Activated naive CD8-positive, alpha-beta T cell treated with anti-CD3 and anti-CD28 coated beads, Interleukin-2, amount 50 U/mL, for 24 hours (primary cell): Measurements from ENCODE around the gene HOXA7.

ENCODE experiments used
- ATAC-seq: fragments of 150-1000 bp; cut with Tn5 transposase; one replicate; pipeline ENCODE4 v1.10.0; 2021
- DNase-seq: peaks from one replicate; pipeline ENCODE4 v3.0.0; 2021
- H3K27ac Mint-ChIP-seq: one replicate; pipeline ENCODE4 v1.8.0; 2021; ENCODE audit warnings: mild to moderate bottlenecking, mixed read lengths
- H3K27me3 Mint-ChIP-seq: one replicate; pipeline ENCODE4 v1.8.0; 2021; ENCODE audit warnings: mixed read lengths
- H3K36me3 Mint-ChIP-seq: one replicate; pipeline ENCODE4 v1.8.0; 2021; ENCODE audit warnings: low read depth, mixed read lengths
- H3K4me1 Mint-ChIP-seq: one replicate; pipeline ENCODE4 v1.8.0; 2021; ENCODE audit warnings: mixed read lengths
- H3K4me3 Mint-ChIP-seq: one replicate; pipeline ENCODE4 v1.8.0; 2021; ENCODE audit warnings: mild to moderate bottlenecking, moderate library complexity, mixed read lengths
- H3K9me3 Mint-ChIP-seq: one replicate; pipeline ENCODE4 v1.8.0; 2021; ENCODE audit warnings: mixed read lengths

Gene HOXA7

DNA sequence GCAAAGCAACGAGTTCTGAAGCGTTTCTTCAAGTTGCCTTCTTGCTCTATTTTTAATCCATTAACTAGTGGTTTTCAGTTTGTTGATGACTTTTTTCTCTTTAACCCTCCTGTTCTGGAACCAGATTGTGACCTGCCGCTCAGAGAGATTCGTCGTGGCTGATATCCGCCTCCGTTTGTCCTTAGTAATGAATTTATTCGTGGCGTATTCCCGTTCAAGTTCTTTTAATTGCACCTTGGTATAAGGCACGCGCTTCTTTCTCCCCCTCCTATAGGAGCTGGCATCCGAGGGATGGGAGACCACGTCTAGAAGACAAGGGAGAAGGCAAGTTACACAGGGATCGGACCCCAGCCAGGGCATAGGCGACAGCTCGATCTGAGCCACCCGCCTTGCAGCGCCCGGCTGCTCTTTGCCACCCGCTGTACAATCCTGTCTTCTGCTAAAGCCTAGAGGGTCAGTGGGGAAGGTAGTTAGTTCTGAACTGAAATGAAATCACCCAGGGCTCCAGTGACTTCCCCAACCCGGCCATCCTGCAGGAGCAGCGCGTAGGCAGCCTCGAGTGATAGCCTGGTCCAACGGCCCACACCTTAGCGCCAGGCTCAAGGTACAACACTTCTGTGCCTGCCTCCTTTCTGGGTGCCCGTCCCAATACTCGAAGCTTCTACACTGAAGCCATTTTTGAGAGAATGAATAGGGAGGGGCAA, 41.8 kb upstream of the HOXA7 start:
- Mint-ChIP-seq H3K27me3 (peaks cover 84% of the 10 kb centered on the region), H3K36me3 (no peaks in the 10 kb centered on the region), H3K9me3 (no peaks in the 10 kb centered on the region), H3K27ac (peak overlapping the region; percentile 25), H3K4me3 (no peak overlapping the region), H3K4me1 (peaks cover 37% of the 10 kb centered on the region)
- DNase-seq (no peak), ATAC-seq (no peak)

DNA sequence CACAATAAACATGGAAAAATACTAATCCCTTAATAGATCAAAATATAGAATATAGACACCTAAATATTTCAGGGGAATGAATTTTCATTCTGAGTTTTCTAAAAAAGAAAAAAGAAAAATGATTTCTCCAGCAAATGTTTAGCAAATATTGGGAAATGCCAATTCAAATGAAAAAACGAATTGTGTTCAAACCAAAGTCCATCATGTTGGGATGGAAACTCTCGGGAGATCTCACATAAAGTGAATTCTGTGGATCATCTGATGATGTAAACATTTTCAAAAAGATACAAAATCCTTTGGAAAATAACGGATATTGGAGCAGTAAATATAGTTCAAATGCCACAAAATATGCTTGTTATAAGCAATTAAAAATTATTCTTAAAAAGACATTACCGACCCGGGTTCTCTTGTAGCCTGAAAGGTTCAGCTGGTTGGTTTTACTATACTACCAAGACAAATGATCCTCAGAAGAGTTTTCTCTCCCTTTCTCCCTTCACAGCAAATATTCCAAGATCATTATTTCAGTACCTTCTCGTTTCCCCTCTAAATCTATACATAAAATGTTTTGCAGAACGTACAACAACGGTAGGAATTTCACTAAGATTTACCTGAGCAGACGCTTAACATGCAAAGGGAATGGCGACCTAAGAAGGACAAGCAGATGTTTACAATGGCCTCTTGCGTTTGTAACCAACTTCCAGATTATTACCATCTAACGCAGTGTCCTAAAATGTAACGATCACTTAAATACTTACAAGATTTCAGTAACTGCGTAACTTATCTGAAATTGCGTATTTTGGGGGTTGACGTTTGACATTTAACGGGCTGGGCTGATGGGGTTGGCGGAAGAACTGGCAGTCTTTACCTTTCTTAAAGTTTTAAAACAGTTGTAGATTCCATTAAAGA, 40.9 kb upstream of the HOXA7 start:
- H3K4me1 Mint-ChIP-seq = peaks cover 38% of the 10 kb centered on the region
- DNase-seq = no peak
- ATAC-seq = no peak
- peaks cover 81% of the 10 kb centered on the region for H3K27me3 Mint-ChIP-seq
- no peak overlapping the region for H3K27ac Mint-ChIP-seq
- no peak overlapping the region for H3K4me3 Mint-ChIP-seq
- H3K36me3 Mint-ChIP-seq = no peaks in the 10 kb centered on the region
- no peaks in the 10 kb centered on the region for H3K9me3 Mint-ChIP-seq

DNA sequence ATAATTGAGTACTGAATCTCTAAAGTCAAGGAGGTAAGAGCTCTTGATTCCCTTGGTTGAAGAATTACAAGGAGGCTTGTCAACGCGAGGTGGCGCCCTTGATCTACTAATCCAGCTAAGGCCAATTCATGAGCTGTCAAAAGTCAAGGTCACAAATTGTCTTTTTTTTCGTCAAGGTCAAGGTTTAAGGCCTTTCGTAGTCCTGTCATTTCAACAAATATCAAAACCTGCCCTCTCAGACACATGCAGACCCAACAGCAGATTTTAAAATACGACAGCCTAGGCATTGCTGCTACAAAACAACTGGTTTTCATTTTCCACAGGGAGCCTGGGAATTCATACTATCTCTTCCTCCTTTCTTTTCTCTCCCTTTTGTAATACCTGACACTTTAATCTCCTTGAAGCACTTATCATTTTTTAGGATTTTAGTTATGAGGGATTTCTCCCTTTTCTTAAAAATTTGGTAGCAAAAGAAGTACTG, 39.9 kb upstream of the HOXA7 start:
- DNase-seq (peak; percentile 82), ATAC-seq (no peak)
- no peak overlapping the region for H3K4me3 Mint-ChIP-seq
- H3K4me1 Mint-ChIP-seq = peaks cover 28% of the 10 kb centered on the region
- H3K36me3 Mint-ChIP-seq = no peaks in the 10 kb centered on the region
- H3K27ac Mint-ChIP-seq = no peak overlapping the region
- no peaks in the 10 kb centered on the region for H3K9me3 Mint-ChIP-seq
- H3K27me3 Mint-ChIP-seq = peaks cover 81% of the 10 kb centered on the region

DNA sequence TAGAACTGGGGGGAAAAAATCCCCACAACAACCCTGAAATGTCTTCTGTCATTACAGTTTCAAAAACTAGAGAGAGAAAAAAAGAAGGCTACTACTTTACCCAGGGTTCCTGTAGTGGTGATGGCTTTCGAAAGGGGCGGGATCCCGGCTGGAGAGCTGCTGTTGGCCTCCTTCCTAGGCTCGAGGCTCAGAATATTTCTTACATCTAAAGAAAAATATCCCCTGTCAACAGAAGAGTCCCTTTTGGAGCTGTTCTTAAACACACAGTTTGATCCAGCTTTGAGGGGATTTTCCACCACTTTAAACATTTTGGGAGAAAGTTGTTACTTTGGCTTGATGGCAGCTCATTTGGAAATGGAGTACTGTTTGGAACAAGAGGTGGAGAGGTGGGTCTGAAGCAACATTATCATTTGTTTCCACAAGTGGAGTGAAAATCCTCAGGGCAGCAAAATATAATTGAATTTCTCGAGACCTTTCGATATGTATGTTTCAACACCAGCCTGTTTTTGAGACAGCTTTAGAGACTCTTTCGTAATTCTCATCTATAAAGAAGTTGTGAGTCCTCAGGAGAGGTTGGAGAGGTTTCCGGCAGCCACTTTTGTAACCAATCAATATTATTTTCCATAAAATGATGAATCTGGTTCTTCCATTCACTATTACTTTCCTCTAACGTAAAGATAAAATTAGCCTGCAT, 38.4 kb upstream of the HOXA7 start:
- Mint-ChIP-seq H3K36me3 (no peaks in the 10 kb centered on the region), H3K27me3 (peaks cover 83% of the 10 kb centered on the region), H3K4me1 (peaks cover 17% of the 10 kb centered on the region), H3K27ac (no peak overlapping the region), H3K4me3 (no peak overlapping the region), H3K9me3 (no peaks in the 10 kb centered on the region)
- DNase-seq = no peak
- no peak for ATAC-seq

DNA sequence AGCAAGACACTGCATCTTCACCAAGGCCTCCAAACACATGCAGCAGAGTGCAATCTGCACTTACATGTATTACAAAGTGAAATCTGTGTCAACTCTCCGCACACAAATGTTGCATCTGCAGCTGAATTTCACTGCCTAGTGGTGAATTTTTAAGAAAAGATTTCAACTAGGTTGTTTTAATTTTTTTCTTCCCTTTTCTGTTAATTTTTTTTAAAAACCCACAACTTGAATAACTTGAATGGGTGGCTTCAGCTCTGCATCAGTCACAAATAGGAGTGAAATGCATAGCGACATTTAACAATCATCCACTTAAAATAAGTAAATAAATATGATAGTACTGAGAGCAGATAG, 37.5 kb upstream of the HOXA7 start:
- H3K4me3 Mint-ChIP-seq = no peak overlapping the region
- no peak overlapping the region for H3K27ac Mint-ChIP-seq
- H3K27me3 Mint-ChIP-seq = peaks cover 90% of the 10 kb centered on the region
- H3K4me1 Mint-ChIP-seq = peaks cover 15% of the 10 kb centered on the region
- ATAC-seq = no peak
- H3K36me3 Mint-ChIP-seq = no peaks in the 10 kb centered on the region
- no peak for DNase-seq
- no peaks in the 10 kb centered on the region for H3K9me3 Mint-ChIP-seq

DNA sequence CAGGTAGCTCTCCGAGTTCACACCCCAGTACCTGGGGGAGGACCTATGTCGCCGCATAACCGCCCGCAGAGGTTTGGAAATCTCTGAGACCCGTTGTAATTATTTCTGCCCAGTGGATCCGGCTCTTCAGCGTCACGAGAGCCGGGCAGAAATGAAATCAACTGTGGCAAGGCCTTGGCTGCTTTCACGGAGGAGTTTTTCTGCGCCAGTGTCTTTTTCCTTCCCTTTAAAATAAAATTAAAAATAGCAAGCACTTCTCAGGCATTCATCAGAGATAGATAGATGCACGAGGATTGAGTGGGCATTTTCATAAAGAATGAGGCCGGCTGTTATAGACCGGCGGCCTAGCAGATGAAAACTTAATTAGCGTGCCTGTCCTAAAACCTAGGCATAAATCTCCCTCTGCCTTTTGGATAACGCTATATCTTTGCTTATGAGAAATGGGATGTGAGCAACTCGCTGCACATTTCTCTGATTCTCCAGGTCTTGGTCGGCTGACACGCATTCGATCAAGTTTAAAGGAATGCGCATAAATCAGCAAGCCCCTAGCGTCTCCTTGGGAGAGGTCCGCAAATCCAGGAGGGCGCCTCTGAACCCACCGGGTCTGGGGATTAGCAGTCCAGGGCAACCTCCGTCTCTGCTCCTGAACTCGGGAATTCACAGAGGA, 37.0 kb upstream of the HOXA7 start:
- peaks cover 88% of the 10 kb centered on the region for H3K27me3 Mint-ChIP-seq
- peaks cover 16% of the 10 kb centered on the region for H3K4me1 Mint-ChIP-seq
- DNase-seq (no peak), ATAC-seq (no peak)
- H3K27ac Mint-ChIP-seq = peak overlapping the region; percentile 35
- H3K9me3 Mint-ChIP-seq = no peaks in the 10 kb centered on the region
- no peaks in the 10 kb centered on the region for H3K36me3 Mint-ChIP-seq
- peak overlapping the region; percentile 17 for H3K4me3 Mint-ChIP-seq

DNA sequence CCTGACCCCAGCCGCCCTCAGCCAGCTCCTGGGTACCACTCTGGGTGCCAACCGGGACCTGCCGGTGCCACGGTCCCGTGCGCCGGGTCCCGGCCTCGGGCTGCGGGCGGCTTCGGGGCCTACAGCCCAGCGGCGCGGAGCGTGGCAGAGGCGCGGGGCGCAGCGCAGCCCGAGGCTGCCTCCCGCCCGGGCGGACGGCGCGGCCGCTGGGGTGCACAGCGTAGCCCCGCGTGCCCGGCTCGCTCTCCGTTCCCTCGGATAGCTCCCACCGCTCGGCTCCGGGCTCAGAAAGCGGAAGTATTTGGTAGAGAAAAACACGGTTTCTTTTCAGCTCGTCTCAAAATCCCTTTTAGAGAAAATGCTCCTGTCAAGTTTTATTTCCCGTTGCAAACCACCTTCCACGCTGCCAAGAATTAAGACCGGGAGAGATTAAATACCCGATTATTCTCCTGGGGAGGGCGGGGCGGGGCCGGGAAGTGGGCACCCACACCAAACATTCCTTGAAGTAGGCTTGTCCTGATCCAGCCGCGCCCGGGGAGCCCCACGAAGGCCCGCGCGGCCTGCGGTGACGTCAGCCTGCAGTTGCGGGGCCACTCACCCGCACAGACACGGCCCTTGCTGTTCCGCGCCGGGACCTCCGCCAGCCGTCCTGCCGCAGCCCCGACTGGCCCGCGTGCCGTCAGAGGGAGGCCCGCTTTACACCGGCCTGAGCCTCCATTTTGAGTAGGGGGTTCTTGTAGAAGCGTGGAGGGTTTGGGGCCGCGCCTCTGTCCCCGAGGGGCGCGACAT, 36.3 kb upstream of the HOXA7 start:
- ATAC-seq = peak; percentile 50
- Mint-ChIP-seq H3K4me1 (peaks cover 20% of the 10 kb centered on the region), H3K27me3 (peaks cover 88% of the 10 kb centered on the region), H3K27ac (no peak overlapping the region), H3K36me3 (no peaks in the 10 kb centered on the region), H3K9me3 (no peaks in the 10 kb centered on the region), H3K4me3 (peak overlapping the region; percentile 43)
- no peak for DNase-seq

DNA sequence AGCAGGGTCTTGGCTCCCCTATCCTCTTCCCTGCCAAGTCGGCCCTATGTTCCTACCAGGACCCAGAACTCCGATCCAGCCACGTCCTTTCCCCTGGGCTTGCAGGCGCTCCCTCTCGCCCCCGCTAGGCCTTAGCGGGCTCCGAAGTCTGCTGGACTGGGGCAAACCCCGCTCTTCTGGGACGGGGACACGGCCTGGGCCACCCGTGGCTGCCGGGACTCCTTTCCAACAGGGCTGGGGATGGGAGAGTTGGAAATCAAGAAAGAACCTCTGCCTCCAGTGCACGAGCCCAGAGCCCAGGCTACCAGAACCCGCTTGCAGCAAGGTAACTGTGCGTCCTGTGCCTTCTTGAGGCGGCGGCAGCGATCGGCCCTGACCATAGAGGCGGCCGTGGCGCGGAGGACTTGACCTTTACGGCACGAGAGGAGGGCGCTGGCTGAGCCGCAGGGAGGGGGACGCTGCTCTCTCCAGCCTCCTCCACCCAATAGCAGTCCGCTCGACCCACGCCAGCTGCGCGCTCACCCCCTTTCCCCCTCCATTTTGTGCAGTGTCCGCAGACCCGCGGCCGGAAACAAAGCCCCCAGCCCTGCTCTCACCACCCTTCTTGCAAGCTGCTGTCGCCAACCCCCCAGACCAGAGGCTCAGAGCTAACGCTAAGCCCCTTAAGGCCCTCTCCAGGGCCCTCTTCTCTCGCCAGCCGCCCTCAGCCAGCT, 35.5 kb upstream of the HOXA7 start:
- ATAC-seq (no peak), DNase-seq (no peak)
- H3K4me3 Mint-ChIP-seq = no peak overlapping the region
- no peaks in the 10 kb centered on the region for H3K36me3 Mint-ChIP-seq
- H3K9me3 Mint-ChIP-seq = no peaks in the 10 kb centered on the region
- H3K27ac Mint-ChIP-seq = no peak overlapping the region
- H3K27me3 Mint-ChIP-seq = peaks cover 88% of the 10 kb centered on the region
- H3K4me1 Mint-ChIP-seq = peaks cover 23% of the 10 kb centered on the region

DNA sequence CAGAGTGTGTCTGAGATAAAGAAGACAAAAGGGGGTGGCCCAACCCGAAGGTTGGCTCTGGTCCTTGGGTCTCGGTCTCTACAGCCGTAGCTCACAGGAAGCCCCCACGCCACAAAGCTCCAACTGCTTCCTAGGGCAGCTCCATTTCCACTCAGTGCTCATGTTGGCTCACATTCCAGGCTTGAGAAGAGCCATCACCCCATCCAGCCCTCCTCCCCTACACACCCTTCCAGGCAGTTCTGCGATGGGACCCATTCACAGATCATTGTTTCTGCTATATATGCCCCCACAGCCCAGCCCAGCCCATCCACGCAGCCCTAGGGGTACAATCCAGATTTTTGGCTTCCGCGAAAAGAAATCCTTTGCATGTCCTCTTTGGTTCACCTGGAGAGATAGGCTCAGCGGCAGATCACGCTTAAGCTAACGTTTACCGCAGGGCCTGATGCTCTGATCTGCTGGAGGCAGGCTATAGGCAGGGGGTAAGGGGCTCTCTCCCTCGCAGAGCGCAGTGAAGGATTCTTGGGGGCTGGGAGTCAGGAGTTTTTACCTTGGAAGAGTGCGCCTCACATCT, 34.8 kb upstream of the HOXA7 start:
- Mint-ChIP-seq H3K27me3 (peaks cover 86% of the 10 kb centered on the region), H3K9me3 (no peaks in the 10 kb centered on the region), H3K27ac (peak overlapping the region; percentile 39), H3K4me3 (no peak overlapping the region), H3K4me1 (peaks cover 25% of the 10 kb centered on the region), H3K36me3 (no peaks in the 10 kb centered on the region)
- ATAC-seq (no peak), DNase-seq (no peak)

DNA sequence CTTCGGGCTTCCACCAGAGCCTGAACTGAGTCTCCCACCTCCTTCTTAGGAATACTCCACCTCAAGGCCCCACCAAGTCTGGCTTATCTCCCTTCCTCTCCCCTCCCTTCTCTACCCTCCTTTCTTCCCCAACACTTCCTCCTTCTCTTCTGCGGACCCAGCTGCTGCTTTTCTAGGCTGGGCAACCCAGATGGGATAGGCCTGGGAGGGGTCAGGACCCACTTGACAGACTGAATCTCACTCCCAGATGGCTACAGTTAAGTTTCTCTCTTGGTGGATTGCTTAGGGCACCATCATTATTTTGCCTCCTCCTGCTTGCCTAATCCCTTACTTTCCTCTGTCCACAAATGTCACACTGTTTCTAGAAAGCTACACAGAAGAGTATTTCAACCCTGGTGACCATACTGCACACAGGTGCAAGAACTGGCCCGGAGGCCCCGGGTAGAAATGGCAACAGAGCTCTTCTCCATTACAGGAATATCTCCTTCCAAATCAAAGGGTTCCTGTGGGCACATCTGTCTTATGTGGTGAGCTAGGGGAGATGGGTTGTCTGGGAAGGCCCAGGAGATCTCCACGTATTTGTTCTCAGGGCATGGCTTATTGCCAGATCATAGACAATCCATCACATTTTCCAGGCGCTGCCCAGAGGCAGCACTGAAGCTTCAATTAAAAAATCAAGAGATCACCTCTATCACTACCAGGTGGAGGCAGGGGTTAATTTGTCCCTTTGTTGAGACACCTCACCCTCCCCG, 33.7 kb upstream of the HOXA7 start:
- Mint-ChIP-seq H3K36me3 (no peaks in the 10 kb centered on the region), H3K27me3 (peaks cover 89% of the 10 kb centered on the region), H3K4me3 (no peak overlapping the region), H3K27ac (no peak overlapping the region), H3K4me1 (peaks cover 33% of the 10 kb centered on the region), H3K9me3 (no peaks in the 10 kb centered on the region)
- ATAC-seq (no peak), DNase-seq (no peak)

DNA sequence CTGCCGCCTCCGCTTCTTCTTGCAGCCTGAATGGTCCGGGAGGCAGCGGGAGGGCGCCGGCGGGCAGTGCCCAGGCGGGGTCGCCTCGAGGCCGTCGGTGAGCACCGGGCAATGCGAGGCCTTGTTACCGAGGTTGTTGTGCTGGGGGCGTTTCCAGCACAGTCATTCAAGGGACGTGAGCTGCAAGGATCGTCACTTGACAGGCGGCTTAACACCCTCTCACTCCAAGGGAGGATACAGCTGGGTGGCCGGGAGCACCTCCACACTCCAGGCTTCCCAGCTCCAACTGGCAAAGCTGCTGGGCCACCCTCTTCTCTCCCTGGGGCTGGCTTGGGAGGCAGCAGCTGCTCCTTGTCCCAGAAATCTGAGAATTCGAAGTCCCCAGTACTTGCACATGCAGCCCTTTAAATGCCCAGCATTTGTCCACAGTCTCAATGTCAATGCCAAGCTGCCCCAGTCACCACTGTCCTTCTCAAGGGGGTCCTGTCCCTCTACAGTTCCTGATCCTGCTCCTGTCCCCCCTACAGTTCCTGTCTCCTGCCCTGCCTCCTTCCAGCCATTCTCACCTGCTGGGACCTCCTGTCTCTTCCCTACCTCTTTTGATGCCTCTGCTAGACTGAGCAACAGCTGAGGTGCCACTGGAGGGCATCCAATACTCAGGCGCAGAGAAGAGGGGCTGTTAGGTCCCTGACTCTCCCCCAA, 33.0 kb upstream of the HOXA7 start:
- no peak for ATAC-seq
- Mint-ChIP-seq H3K4me3 (no peak overlapping the region), H3K36me3 (no peaks in the 10 kb centered on the region), H3K9me3 (no peaks in the 10 kb centered on the region), H3K4me1 (peaks cover 40% of the 10 kb centered on the region), H3K27me3 (peaks cover 89% of the 10 kb centered on the region), H3K27ac (no peak overlapping the region)
- no peak for DNase-seq
